Calu3 (cell line): ENCODE results near the gene RPS6KA2. TPM values are rescaled to one million over a fixed set of nuclear protein-coding genes. Genes with fewer than 3 reads are reported as not detected.

Experiments used
- BruUV-seq: library from RNA; stranded (reverse); fragments of 400-500 nt; replicated peaks from 2 replicates; lab custom pipeline; 2021; lab: Mats Ljungman, UMichigan
- CTCF ChIA-PET: fragments of 300-600 bp; sonication (Branson Sonifier 250); formaldehyde crosslinking; loops from one replicate; lab custom pipeline; 2022; ENCODE audit warnings: antibody characterized with exemption; lab: Charles Lee
- DNase-seq: peaks from one replicate; pipeline ENCODE4 v3.0.0; 2022
- H3K27ac Mint-ChIP-seq: one replicate; pipeline ENCODE4 v1.8.0; 2022; ENCODE audit warnings: mixed read lengths; ENCODE audit not compliant: unreplicated experiment
- H3K27me3 Mint-ChIP-seq: one replicate; pipeline ENCODE4 v1.8.0; 2022; ENCODE audit warnings: mixed read lengths; ENCODE audit not compliant: unreplicated experiment
- H3K36me3 Mint-ChIP-seq: one replicate; pipeline ENCODE4 v1.8.0; 2022; ENCODE audit warnings: mild to moderate bottlenecking, moderate library complexity, mixed read lengths; ENCODE audit not compliant: insufficient read depth, unreplicated experiment
- H3K4me1 Mint-ChIP-seq: one replicate; pipeline ENCODE4 v1.8.0; 2022; ENCODE audit warnings: mild to moderate bottlenecking, low read depth, mixed read lengths; ENCODE audit not compliant: unreplicated experiment
- H3K4me3 Mint-ChIP-seq: one replicate; pipeline ENCODE4 v1.8.0; 2022; ENCODE audit warnings: mild to moderate bottlenecking, low read depth, moderate library complexity, mixed read lengths; ENCODE audit not compliant: unreplicated experiment
- H3K9me3 Mint-ChIP-seq: one replicate; pipeline ENCODE4 v1.8.0; 2022; ENCODE audit warnings: low read depth, mixed read lengths; ENCODE audit not compliant: unreplicated experiment
- CTCF ChIP-seq: fragments of 200-600 bp; IDR thresholded peaks from one replicate; pipeline ENCODE4 v1.8.0; 2022; ENCODE audit warnings: antibody characterized with exemption; ENCODE audit not compliant: unreplicated experiment
- intact Hi-C: fragments of 100-400 bp; cut with micrococcal nuclease; formaldehyde crosslinking; loops from one replicate; pipeline ENCODE4 v1.10.0; 2022; ENCODE audit not compliant: unreplicated experiment
- total RNA-seq: library from RNA; stranded (reverse); gene quantifications from 2 replicates; pipeline ENCODE4 v1.2.3, GENCODE V29; 2022

RPS6KA2 gene
- total RNA-seq, 1 experiment from 2014 or later = 41.3 TPM

GRCh38 chr6:166515072-166515810 lies 111.8 kb downstream of the RPS6KA2 start:
- H3K4me3 Mint-ChIP-seq = no peak overlapping the region
- peak; percentile 46 for DNase-seq
- CTCF ChIA-PET = interaction anchor here (1.1 to 1.2 kb wide), 2 partner anchors 57 to 112 kb away, joined by 3 to 4 read pairs; partner anchors contain the start of gene RPS6KA2
- no TSS peak for BruUV-seq
- H3K27me3 Mint-ChIP-seq = no peaks in the 10 kb centered on the region
- no peaks in the 10 kb centered on the region for H3K9me3 Mint-ChIP-seq
- H3K4me1 Mint-ChIP-seq = peaks cover 36% of the 10 kb centered on the region
- peaks cover 11% of the 10 kb centered on the region for H3K36me3 Mint-ChIP-seq
- intact Hi-C loops = no loop called here
- peak overlapping the region; percentile 50 for H3K27ac Mint-ChIP-seq
- peak; percentile 28 for TF ChIP-seq CTCF

- TF ChIP-seq CTCF = peak; percentile 8
- no peaks in the 10 kb centered on the region for H3K9me3 Mint-ChIP-seq
- DNase-seq = peak; percentile 44
- no peak overlapping the region for H3K27ac Mint-ChIP-seq
- peaks cover 12% of the 10 kb centered on the region for H3K36me3 Mint-ChIP-seq
- no TSS peak for BruUV-seq
- H3K4me1 Mint-ChIP-seq = peaks cover 36% of the 10 kb centered on the region
- CTCF ChIA-PET = interaction anchor here (1.2 kb wide), 1 partner anchor 58 kb away, joined by 3 read pairs; no protein-coding TSS in a partner anchor
- no peak overlapping the region for H3K4me3 Mint-ChIP-seq
- intact Hi-C loops = no loop called here
- no peaks in the 10 kb centered on the region for H3K27me3 Mint-ChIP-seq
These were observed 112.9 kb downstream of the RPS6KA2 start for GRCh38 chr6:166514196-166514595.

GRCh38 chr6:166512567-166512966 lies 114.5 kb downstream of the RPS6KA2 start:
- Mint-ChIP-seq H3K27ac (no peak overlapping the region), H3K27me3 (no peaks in the 10 kb centered on the region), H3K9me3 (no peaks in the 10 kb centered on the region), H3K36me3 (peaks cover 25% of the 10 kb centered on the region), H3K4me3 (no peak overlapping the region), H3K4me1 (peaks cover 36% of the 10 kb centered on the region)
- no peak for TF ChIP-seq CTCF
- CTCF ChIA-PET = no interaction called here
- no TSS peak for BruUV-seq
- intact Hi-C loops = no loop called here
- DNase-seq = peak; percentile 22

- H3K27ac Mint-ChIP-seq = no peak overlapping the region
- no TSS peak for BruUV-seq
- H3K27me3 Mint-ChIP-seq = no peaks in the 10 kb centered on the region
- no peak for DNase-seq
- H3K4me1 Mint-ChIP-seq = peaks cover 36% of the 10 kb centered on the region
- TF ChIP-seq CTCF = no peak
- no peaks in the 10 kb centered on the region for H3K9me3 Mint-ChIP-seq
- H3K36me3 Mint-ChIP-seq = peaks cover 34% of the 10 kb centered on the region
- CTCF ChIA-PET = interaction anchor here (0.6 kb wide), 1 partner anchor 19 kb away, joined by 3 read pairs; no protein-coding TSS in a partner anchor
- no peak overlapping the region for H3K4me3 Mint-ChIP-seq
- intact Hi-C loops = no loop called here
These were observed 115.7 kb downstream of the RPS6KA2 start for GRCh38 chr6:166511316-166511715.
